Stomach (tissue), 9 donors: ENCODE measurements around the gene NXPH1. TPM values are rescaled to one million over a fixed set of nuclear protein-coding genes. Genes with fewer than 3 reads are reported as not detected.

ENCODE experiments used
- DNase-seq, 2 donors: peaks; one replicate each; pipeline versions ENCODE4 v3.0.0 to v3.0.0-alpha.2; 2013 to 2019
- H3K27ac ChIP-seq, 5 donors: fragments of 200-600 bp in 4 of 5; sonication (generic) in 4 of 5; one replicate each; pipeline ENCODE4 v1.5.1; 2013 to 2019; ENCODE audit warnings: mild to moderate bottlenecking in 1 of 5, moderate library complexity in 1 of 5
- H3K27me3 ChIP-seq, 3 donors: fragments of 200-600 bp; sonication (generic); one replicate each; pipeline ENCODE4 v1.5.1; 2017 to 2019; ENCODE audit warnings: mixed run types in 1 of 3
- H3K36me3 ChIP-seq, 4 donors: fragments of 200-600 bp; sonication (generic); 1 replicate in 3 of 4; 2 replicates in 1 of 4; pipeline ENCODE4 v1.5.1; 2016 to 2019
- H3K4me1 ChIP-seq, 4 donors: fragments of 200-600 bp; sonication (generic); one replicate each; pipeline ENCODE4 v1.5.1; 2016 to 2019
- H3K4me3 ChIP-seq, 4 donors: fragments of 200-600 bp; sonication (generic) in 3 of 4; one replicate each; pipeline ENCODE4 v1.5.1; 2016 to 2019; ENCODE audit warnings: mild to moderate bottlenecking in 1 of 4
- H3K9me3 ChIP-seq, 4 donors: fragments of 200-600 bp; sonication (generic); one replicate each; pipeline ENCODE4 v1.5.1; 2016 to 2019
- EP300 ChIP-seq: sonication (generic); formaldehyde crosslinking; IDR thresholded peaks from one replicate; pipeline ENCODE4 v1.6.1; 2017; ENCODE audit warnings: antibody characterized with exemption
- POLR2A ChIP-seq, 4 donors: fragments of 450-650 bp; IDR thresholded peaks; one replicate each; pipeline ENCODE4 v1.6.1; 2016; ENCODE audit warnings: antibody characterized with exemption in 4 of 4, control low read depth in 2 of 4, mild to moderate bottlenecking in 1 of 4, moderate library complexity in 1 of 4
- POLR2AphosphoS5 ChIP-seq, 3 donors: sonication (generic); formaldehyde crosslinking; IDR thresholded peaks; one replicate each; pipeline ENCODE4 v1.6.1; 2016; ENCODE audit warnings: antibody characterized with exemption in 3 of 3
- WGBS, 5 donors: extraction: QIAGEN DNeasy Blood & Tissue Kit in 3 of 5; methylation state at CpG; one replicate each; pipeline versions ENCODE4 v1.1.5 to v1.1.7; 2013 to 2018; 5-methylcytosine and 5-hydroxymethylcytosine counted together
- intact Hi-C: fragments of 100-400 bp; cut with DNase I; formaldehyde crosslinking; loops from one replicate; pipeline ENCODE4 v1.15.1; 2023; ENCODE audit warnings: low total_unique reads
- polyA plus RNA-seq, 3 donors: library from polyadenylated mRNA; stranded (reverse); fragments of 200-250 nt; gene quantifications; one replicate each; pipeline ENCODE4 v1.2.3, GENCODE V29; 2013
- total RNA-seq, 5 donors: library from RNA; depleted of rRNA; stranded (reverse); fragments of >200 nt; gene quantifications; one replicate each; pipeline versions ENCODE4 v1.1.0 to v1.2.3, GENCODE V29; 2014 to 2016
- TF ChIP-seq, protein P1 (sequence below), 7 experiments: fragments of 450-650 bp in 4 of 7; fragments of 200-600 bp in 3 of 7; sonication (generic) in 3 of 7; IDR thresholded peaks; one replicate each; pipeline ENCODE4 v1.5.1; 2016 to 2019; ENCODE audit warnings: antibody characterized with exemption in 7 of 7, control low read depth in 2 of 7, mild to moderate bottlenecking in 1 of 7
- donor health status: healthy with polysubstance abuse.
- donor health status: Bipolar disorder and iron deficiency.
- donor health status: healthy.

The NXPH1 gene
- total and polyA plus RNA-seq, 8 donors, result 0.37 TPM; not detected in 7

DNA sequence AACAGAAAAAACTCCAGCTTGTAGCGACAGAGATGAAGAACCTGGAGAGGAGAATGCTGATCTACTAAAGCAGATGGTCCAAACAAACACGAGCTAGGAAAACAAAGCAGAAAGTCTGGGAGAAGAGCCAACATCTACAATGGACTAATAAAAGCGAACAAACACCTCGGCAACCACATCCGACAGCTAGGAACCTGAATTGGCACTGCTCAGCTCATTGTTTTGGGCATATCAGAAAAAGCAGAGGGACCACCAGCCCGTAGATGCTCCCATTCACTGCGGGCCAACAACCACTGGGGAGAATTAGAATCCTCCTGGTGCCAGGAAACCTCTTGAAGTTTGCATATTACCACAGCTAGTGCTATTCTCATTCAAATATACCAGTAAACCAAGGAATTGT, 204.7 kb downstream of the NXPH1 start:
- no peak overlapping the region for H3K4me3 ChIP-seq
- no peak for TF ChIP-seq POLR2AphosphoS5 (IDR thresholded peaks at IDR 0.05)
- no peak for TF ChIP-seq EP300
- no peak for TF ChIP-seq POLR2A (IDR thresholded peaks at IDR 0.05)
- TF ChIP-seq, protein P1, sequence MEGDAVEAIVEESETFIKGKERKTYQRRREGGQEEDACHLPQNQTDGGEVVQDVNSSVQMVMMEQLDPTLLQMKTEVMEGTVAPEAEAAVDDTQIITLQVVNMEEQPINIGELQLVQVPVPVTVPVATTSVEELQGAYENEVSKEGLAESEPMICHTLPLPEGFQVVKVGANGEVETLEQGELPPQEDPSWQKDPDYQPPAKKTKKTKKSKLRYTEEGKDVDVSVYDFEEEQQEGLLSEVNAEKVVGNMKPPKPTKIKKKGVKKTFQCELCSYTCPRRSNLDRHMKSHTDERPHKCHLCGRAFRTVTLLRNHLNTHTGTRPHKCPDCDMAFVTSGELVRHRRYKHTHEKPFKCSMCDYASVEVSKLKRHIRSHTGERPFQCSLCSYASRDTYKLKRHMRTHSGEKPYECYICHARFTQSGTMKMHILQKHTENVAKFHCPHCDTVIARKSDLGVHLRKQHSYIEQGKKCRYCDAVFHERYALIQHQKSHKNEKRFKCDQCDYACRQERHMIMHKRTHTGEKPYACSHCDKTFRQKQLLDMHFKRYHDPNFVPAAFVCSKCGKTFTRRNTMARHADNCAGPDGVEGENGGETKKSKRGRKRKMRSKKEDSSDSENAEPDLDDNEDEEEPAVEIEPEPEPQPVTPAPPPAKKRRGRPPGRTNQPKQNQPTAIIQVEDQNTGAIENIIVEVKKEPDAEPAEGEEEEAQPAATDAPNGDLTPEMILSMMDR (IDR thresholded peaks at IDR 0.05), result no peak
- peaks cover 0 to 12% (median 3%) of the 10 kb centered on the region in 4 donors for H3K4me1 ChIP-seq
- H3K27ac ChIP-seq, result no peak overlapping the region
- peak in 1 of 2 donors; percentile 56 for DNase-seq
- H3K9me3 ChIP-seq, result no peaks in the 10 kb centered on the region
- H3K27me3 ChIP-seq, result no peaks in the 10 kb centered on the region
- no peaks in the 10 kb centered on the region for H3K36me3 ChIP-seq
- intact Hi-C loops, result no loop called here
- WGBS, 5 donors, result 14 to 37% (median 23%) methylated on average over 7 of the region's 7 CpGs

DNA sequence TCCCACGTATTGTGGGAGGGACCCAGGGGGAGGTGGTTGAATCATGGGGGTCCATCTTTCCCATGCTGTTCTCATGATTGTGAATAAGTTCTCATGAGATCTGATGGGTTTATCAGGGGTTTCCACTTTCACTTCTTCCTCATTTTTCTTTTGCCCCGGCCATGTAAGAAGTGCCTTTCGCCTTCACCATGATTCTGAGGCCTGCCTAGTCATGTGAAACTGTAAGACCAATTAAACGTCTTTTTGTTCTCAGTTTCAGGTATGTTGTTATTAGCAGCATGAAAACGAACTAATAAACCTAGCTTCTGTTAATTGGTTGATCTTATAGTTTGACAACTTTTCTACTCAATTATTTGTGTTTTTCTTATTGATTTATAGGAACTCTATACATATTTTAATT, 206.3 kb downstream of the NXPH1 start:
- 79 to 81% (median 80%) methylated on average over 5 of the region's 5 CpGs for WGBS, 5 donors
- TF ChIP-seq EP300 (no peak), POLR2A (IDR thresholded peaks at IDR 0.05) (no peak), POLR2AphosphoS5 (IDR thresholded peaks at IDR 0.05) (no peak)
- TF ChIP-seq, protein P1 (IDR thresholded peaks at IDR 0.05), result no peak
- intact Hi-C loops, result no loop called here
- Histone ChIP-seq H3K9me3 (no peaks in the 10 kb centered on the region), H3K4me1 (peaks cover 0 to 12% (median 3%) of the 10 kb centered on the region in 4 donors), H3K36me3 (no peaks in the 10 kb centered on the region), H3K27me3 (no peaks in the 10 kb centered on the region), H3K27ac (no peak overlapping the region), H3K4me3 (no peak overlapping the region)
- no peak for DNase-seq

DNA sequence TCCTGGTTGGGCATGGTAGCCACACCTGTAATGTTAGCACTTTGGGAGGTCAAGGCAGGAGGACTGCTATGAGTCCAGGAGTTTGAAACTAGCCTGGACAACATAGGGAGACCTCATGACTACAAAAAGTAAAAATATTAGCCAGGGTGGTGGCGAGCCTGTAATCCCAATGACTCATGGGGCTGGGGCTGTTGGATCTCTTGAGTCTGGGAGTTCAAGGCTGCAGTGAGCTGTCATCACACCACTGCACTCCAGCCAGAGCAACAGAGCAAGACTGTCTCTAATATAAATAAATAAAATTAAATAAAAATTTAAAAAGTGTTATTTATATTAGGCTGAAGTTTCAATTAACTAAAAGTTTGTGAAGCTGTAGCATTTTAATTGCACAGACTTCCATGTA, 207.3 kb downstream of the NXPH1 start:
- H3K4me1 ChIP-seq, result peaks cover 0 to 12% (median 3%) of the 10 kb centered on the region in 4 donors
- intact Hi-C loops, result no loop called here
- DNase-seq, result no peak
- no peak overlapping the region for H3K27ac ChIP-seq
- TF ChIP-seq POLR2A (IDR thresholded peaks at IDR 0.05), result no peak
- H3K9me3 ChIP-seq, result no peaks in the 10 kb centered on the region
- no peaks in the 10 kb centered on the region for H3K36me3 ChIP-seq
- H3K4me3 ChIP-seq, result no peak overlapping the region
- 70 to 83% (median 79%) methylated on average over 1 of the region's 1 CpG for WGBS, 5 donors
- no peaks in the 10 kb centered on the region for H3K27me3 ChIP-seq

DNA sequence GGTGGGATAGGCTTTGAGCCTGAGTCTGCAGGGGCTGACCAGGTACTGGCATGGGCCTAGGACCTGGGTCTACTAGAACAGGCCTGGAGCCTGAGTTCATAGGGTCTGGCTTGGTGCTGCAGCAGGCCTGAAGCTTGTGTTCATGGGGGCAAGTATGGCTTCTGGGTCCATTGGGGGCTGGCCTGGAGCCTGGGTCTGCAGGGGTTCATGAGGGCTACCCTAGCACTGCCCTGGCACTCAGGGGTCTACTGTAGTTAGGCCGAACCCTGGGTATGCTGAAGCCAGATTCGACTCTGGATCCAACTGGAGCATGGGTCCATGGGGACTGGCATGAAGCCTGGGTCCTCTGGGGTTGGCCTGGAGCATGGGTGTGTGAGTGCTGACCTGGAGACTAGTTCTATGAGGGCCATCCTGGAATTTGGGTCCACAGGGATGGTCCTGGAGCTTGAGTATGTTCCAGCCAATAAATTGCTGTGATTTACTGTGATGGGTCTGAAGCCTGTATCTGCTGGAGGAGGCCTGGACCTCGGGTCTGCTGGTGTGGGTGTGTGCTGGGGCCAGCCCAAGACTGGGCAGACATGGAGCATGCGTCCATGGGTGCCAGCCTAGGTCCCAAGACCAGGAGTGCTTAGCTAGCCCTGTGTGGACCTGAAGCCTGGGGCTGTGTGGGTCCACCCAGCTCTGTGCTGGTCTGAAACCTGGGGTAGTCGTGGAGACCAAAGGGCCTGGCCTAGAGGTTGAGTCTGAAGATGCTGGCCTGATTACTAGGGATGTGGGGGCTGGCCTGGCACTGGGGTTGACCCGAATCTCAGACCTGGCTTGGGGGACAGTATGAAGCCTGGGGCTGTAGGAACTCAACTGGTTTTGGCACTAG, 235.5 kb downstream of the NXPH1 start:
- 58 to 69% (median 66%) methylated on average over 3 to 6 of the region's 6 CpGs for WGBS, 5 donors
- no peaks in the 10 kb centered on the region for H3K4me1 ChIP-seq
- H3K27me3 ChIP-seq, result no peaks in the 10 kb centered on the region
- peaks cover 0 to 18% (median 6%) of the 10 kb centered on the region in 4 donors for H3K9me3 ChIP-seq
- TF ChIP-seq EP300, result no peak
- no peak for TF ChIP-seq POLR2A (IDR thresholded peaks at IDR 0.05)
- TF ChIP-seq POLR2AphosphoS5 (IDR thresholded peaks at IDR 0.05), result no peak
- TF ChIP-seq, protein P1 (IDR thresholded peaks at IDR 0.05), result no peak
- no peak overlapping the region for H3K27ac ChIP-seq
- no peak overlapping the region for H3K4me3 ChIP-seq
- no peak for DNase-seq
- intact Hi-C loops, result no loop called here
- no peaks in the 10 kb centered on the region for H3K36me3 ChIP-seq

DNA sequence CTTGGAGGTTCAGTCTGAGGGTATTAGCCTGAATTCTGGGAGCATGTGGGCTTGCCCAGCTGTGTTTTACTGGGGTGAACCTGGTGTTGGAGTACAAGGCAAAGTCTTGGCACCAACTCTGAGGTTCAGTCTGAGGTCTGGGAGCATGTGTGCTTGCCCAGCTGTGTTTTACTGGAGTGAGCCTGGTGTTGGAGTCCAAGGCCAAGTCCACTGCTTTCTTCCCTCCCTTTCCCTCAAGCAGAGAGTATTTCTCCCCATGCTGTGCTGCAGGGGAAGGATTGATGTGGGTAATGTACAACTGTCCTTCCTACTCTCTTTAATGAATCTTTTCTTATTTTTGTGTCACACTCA, 236.1 kb downstream of the NXPH1 start:
- Histone ChIP-seq H3K4me1 (no peaks in the 10 kb centered on the region), H3K27me3 (no peaks in the 10 kb centered on the region), H3K27ac (no peak overlapping the region), H3K4me3 (no peak overlapping the region), H3K9me3 (peaks cover 0 to 18% (median 6%) of the 10 kb centered on the region in 4 donors), H3K36me3 (no peaks in the 10 kb centered on the region)
- TF ChIP-seq, protein P1 (IDR thresholded peaks at IDR 0.05), result no peak
- TF ChIP-seq EP300 (no peak), POLR2AphosphoS5 (IDR thresholded peaks at IDR 0.05) (no peak), POLR2A (IDR thresholded peaks at IDR 0.05) (no peak)
- intact Hi-C loops, result no loop called here
- no peak for DNase-seq
